NCI-H774 (cell line): ENCODE data around the gene CD59.

Experiments used
- DNase-seq: peaks from one replicate; lab custom pipeline; 2025; lab: John Stamatoyannopoulos, UW

Gene CD59

GRCh38 chr11:33736148-33736812 is at the start of gene CD59:
TSS of gene CD59 (minus strand) at chr11:33736423. CDS start at chr11:33722445, 13,978 bp downstream.
- peak; percentile 93 for DNase-seq

- no peak for DNase-seq
Measured at GRCh38 chr11:33785609-33786008, 49.4 kb upstream of the CD59 start.

GRCh38 chr11:33779849-33780528 is 43.8 kb upstream of the CD59 start:
- DNase-seq: no peak

- DNase-seq: no peak
Measured at GRCh38 chr11:33778675-33779074, 42.5 kb upstream of the CD59 start.

- DNase-seq: no peak
Measured at GRCh38 chr11:33777906-33778305, 41.7 kb upstream of the CD59 start.

GRCh38 chr11:33775832-33776470 is 39.7 kb upstream of the CD59 start:
- DNase-seq: no peak

GRCh38 chr11:33775467-33775807 is 39.2 kb upstream of the CD59 start:
- no peak for DNase-seq

- no peak for DNase-seq
Measured at GRCh38 chr11:33774736-33775466, 38.7 kb upstream of the CD59 start.

- DNase-seq: peak; percentile 72
Measured at GRCh38 chr11:33773987-33774735, 37.9 kb upstream of the CD59 start, which contains the start of gene FBXO3. TSS of gene FBXO3 (minus strand) at chr11:33774520. CDS start at chr11:33774497, 23 bp downstream.

GRCh38 chr11:33773404-33773986 is 37.3 kb upstream of the CD59 start:
- no peak for DNase-seq

- DNase-seq: no peak
Measured at GRCh38 chr11:33772870-33773269, 36.6 kb upstream of the CD59 start.

- no peak for DNase-seq
Measured at GRCh38 chr11:33772300-33772699, 36.1 kb upstream of the CD59 start.

- no peak for DNase-seq
Measured at GRCh38 chr11:33770236-33770635, 34.0 kb upstream of the CD59 start.

GRCh38 chr11:33769542-33769941 is 33.3 kb upstream of the CD59 start:
- DNase-seq: no peak

GRCh38 chr11:33767624-33768023 is 31.4 kb upstream of the CD59 start:
- no peak for DNase-seq

- DNase-seq: no peak
Measured at GRCh38 chr11:33766085-33766484, 29.9 kb upstream of the CD59 start.

GRCh38 chr11:33761471-33761870 is 25.2 kb upstream of the CD59 start:
- no peak for DNase-seq

GRCh38 chr11:33753304-33753967 is 17.2 kb upstream of the CD59 start:
- DNase-seq: no peak

GRCh38 chr11:33751878-33752277 is 15.7 kb upstream of the CD59 start:
- DNase-seq: no peak

GRCh38 chr11:33747979-33748378 is 11.8 kb upstream of the CD59 start:
- no peak for DNase-seq

- DNase-seq: no peak
Measured at GRCh38 chr11:33743291-33743690, 7.1 kb upstream of the CD59 start.
